Lung (tissue), 12 donors: ENCODE measurements around the gene CCL24. TPM values are rescaled to one million over a fixed set of nuclear protein-coding genes. Genes with fewer than 3 reads are reported as not detected.

Source experiments
- ATAC-seq: fragments of 200-7000 bp; cut with Tn5 transposase; one replicate; pipeline ENCODE4 v1.9.1; 2020; ENCODE audit warnings: moderate number of reproducible peaks; ENCODE audit not compliant: insufficient read depth, low FRiP score
- DNase-seq, 3 donors: peaks; one replicate each; pipeline ENCODE4 v3.0.0-alpha.2; 2013 to 2017
- H3K27ac ChIP-seq, 2 donors: one replicate each; pipeline ENCODE4 v1.5.1; 2013; ENCODE audit warnings: mild to moderate bottlenecking in 2 of 2, moderate library complexity in 2 of 2, control low read depth in 1 of 2, inconsistent platforms in 1 of 2, low read depth in 1 of 2, low read length in 1 of 2
- H3K27me3 ChIP-seq, 3 donors: one replicate each; pipeline ENCODE4 v1.5.1; 2013; ENCODE audit warnings: low read length in 2 of 3; ENCODE audit not compliant: control insufficient read depth in 3 of 3, insufficient read depth in 3 of 3
- H3K36me3 ChIP-seq, 4 donors: one replicate each; pipeline ENCODE4 v1.5.1; 2013; ENCODE audit warnings: low read length in 4 of 4, mild to moderate bottlenecking in 1 of 4, moderate library complexity in 1 of 4; ENCODE audit not compliant: control insufficient read depth in 4 of 4, insufficient read depth in 4 of 4
- H3K4me1 ChIP-seq, 5 donors: one replicate each; pipeline ENCODE4 v1.5.1; 2013; ENCODE audit warnings: low read length in 5 of 5, mild to moderate bottlenecking in 2 of 5, moderate library complexity in 1 of 5; ENCODE audit not compliant: control insufficient read depth in 5 of 5, insufficient read depth in 5 of 5
- H3K4me3 ChIP-seq: one replicate; pipeline ENCODE4 v1.5.1; 2013; ENCODE audit warnings: mild to moderate bottlenecking, control low read depth, moderate library complexity
- H3K9ac ChIP-seq, 2 donors: one replicate each; pipeline ENCODE4 v1.5.1; 2013; ENCODE audit warnings: low read length in 2 of 2, control low read depth in 1 of 2; ENCODE audit not compliant: insufficient read depth in 1 of 2
- H3K9me3 ChIP-seq, 4 donors: one replicate each; pipeline ENCODE4 v1.5.1; 2013; ENCODE audit warnings: low read length in 3 of 4, mild to moderate bottlenecking in 1 of 4, moderate library complexity in 1 of 4; ENCODE audit not compliant: control insufficient read depth in 4 of 4, insufficient read depth in 3 of 4
- WGBS, 2 donors: extraction: QIAGEN DNeasy Blood & Tissue Kit; methylation state at CpG; one replicate each; pipeline ENCODE4 v1.1.7; 2013; 5-methylcytosine and 5-hydroxymethylcytosine counted together
- polyA plus RNA-seq, 2 donors: library from polyadenylated mRNA; stranded (reverse); fragments of 200-250 nt; gene quantifications; one replicate each; pipeline ENCODE4 v1.2.1, GENCODE V29; 2013
- total RNA-seq, 2 donors: library from RNA; depleted of rRNA in 1 of 2; stranded (reverse); fragments of >200 nt in 1 of 2; gene quantifications; one replicate each; pipeline ENCODE4 v1.2.1, GENCODE V29; 2014 to 2021
- TF ChIP-seq, protein P1 (sequence below): IDR thresholded peaks from 2 replicates; pipeline ENCODE4 v1.5.1; 2012; ENCODE audit warnings: mild to moderate bottlenecking; ENCODE audit errors: control extremely low read depth, extremely low read depth
- donor health status: control.
- donor health status: control.
- donor health status: Bipolar disorder and iron deficiency.
- donor health status: healthy.
- donor health status: DM: yes; HTN: yes; CAD: no.

The CCL24 gene
- total and polyA plus RNA-seq, 4 donors = 1.1 to 4.8 (median 2.8) TPM; not detected in 1

GRCh38 chr7:75819711-75820110 is 6.1 kb upstream of the CCL24 start:
- H3K4me1 ChIP-seq = no peaks in the 10 kb centered on the region
- 39 to 66% methylated on average over 2 of the region's 2 CpGs for WGBS, 2 donors
- no peak overlapping the region for H3K27ac ChIP-seq
- H3K36me3 ChIP-seq = no peaks in the 10 kb centered on the region
- TF ChIP-seq, protein P1, sequence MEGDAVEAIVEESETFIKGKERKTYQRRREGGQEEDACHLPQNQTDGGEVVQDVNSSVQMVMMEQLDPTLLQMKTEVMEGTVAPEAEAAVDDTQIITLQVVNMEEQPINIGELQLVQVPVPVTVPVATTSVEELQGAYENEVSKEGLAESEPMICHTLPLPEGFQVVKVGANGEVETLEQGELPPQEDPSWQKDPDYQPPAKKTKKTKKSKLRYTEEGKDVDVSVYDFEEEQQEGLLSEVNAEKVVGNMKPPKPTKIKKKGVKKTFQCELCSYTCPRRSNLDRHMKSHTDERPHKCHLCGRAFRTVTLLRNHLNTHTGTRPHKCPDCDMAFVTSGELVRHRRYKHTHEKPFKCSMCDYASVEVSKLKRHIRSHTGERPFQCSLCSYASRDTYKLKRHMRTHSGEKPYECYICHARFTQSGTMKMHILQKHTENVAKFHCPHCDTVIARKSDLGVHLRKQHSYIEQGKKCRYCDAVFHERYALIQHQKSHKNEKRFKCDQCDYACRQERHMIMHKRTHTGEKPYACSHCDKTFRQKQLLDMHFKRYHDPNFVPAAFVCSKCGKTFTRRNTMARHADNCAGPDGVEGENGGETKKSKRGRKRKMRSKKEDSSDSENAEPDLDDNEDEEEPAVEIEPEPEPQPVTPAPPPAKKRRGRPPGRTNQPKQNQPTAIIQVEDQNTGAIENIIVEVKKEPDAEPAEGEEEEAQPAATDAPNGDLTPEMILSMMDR = no peak
- ATAC-seq (no peak), DNase-seq (no peak)
- H3K27me3 ChIP-seq = no peaks in the 10 kb centered on the region
- H3K9ac ChIP-seq = no peak overlapping the region
- no peaks in the 10 kb centered on the region for H3K9me3 ChIP-seq
- no peak overlapping the region for H3K4me3 ChIP-seq

- DNase-seq (no peak), ATAC-seq (no peak)
- TF ChIP-seq, protein P1 = no peak
- Histone ChIP-seq H3K27me3 (no peaks in the 10 kb centered on the region), H3K27ac (no peak overlapping the region), H3K4me1 (no peaks in the 10 kb centered on the region), H3K9ac (no peak overlapping the region), H3K36me3 (no peaks in the 10 kb centered on the region), H3K9me3 (no peaks in the 10 kb centered on the region), H3K4me3 (no peak overlapping the region)
- 70 to 80% methylated on average over 5 of the region's 5 CpGs for WGBS, 2 donors
These were observed 4.9 kb upstream of the CCL24 start for GRCh38 chr7:75818472-75818871.

DNA sequence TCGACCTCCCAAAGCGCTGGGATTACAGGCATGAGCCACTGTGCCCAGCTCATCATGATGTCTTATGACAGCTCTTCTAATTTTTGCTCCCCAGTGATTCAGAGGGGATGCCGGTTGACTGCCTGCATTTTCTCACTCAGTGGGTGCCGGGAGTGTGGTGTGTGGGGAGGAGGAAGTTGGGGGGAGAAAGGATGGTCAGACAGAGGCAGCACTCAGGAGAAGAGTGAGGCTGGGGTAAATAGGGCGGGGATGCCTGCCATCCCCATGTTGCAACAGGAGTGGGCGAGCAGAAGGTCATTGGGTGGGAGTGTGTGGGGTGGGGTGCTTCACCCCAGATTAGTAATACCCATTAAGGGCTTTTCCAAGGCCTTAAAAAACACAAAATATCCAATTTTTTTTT is 3.5 kb upstream of the CCL24 start:
- ATAC-seq (no peak), DNase-seq (no peak)
- no peak overlapping the region for H3K27ac ChIP-seq
- H3K4me3 ChIP-seq = no peak overlapping the region
- no peaks in the 10 kb centered on the region for H3K9me3 ChIP-seq
- WGBS, 2 donors = 57 to 63% methylated on average over 6 of the region's 6 CpGs
- no peaks in the 10 kb centered on the region for H3K36me3 ChIP-seq
- H3K27me3 ChIP-seq = no peaks in the 10 kb centered on the region
- no peaks in the 10 kb centered on the region for H3K4me1 ChIP-seq
- no peak overlapping the region for H3K9ac ChIP-seq
- TF ChIP-seq, protein P1 = no peak

GRCh38 chr7:75815418-75816064 is 1.9 kb upstream of the CCL24 start:
- H3K4me1 ChIP-seq = no peaks in the 10 kb centered on the region
- no peaks in the 10 kb centered on the region for H3K27me3 ChIP-seq
- H3K9me3 ChIP-seq = no peaks in the 10 kb centered on the region
- ATAC-seq (no peak), DNase-seq (no peak)
- WGBS, 2 donors = 64 to 72% methylated on average over 10 of the region's 10 CpGs
- no peak overlapping the region for H3K27ac ChIP-seq
- TF ChIP-seq, protein P1 = no peak
- no peak overlapping the region for H3K9ac ChIP-seq
- H3K36me3 ChIP-seq = no peaks in the 10 kb centered on the region
- no peak overlapping the region for H3K4me3 ChIP-seq
